ENCODE data around the gene TP53INP2. TPM values are rescaled to one million over a fixed set of nuclear protein-coding genes. Genes with fewer than 3 reads are reported as not detected.

TP53INP2 gene
- total and polyA plus RNA-seq, 2 donors (not counting 1 experiment from before 2014, with no cell fraction given), result 7.7 to 14.7 TPM

DNA sequence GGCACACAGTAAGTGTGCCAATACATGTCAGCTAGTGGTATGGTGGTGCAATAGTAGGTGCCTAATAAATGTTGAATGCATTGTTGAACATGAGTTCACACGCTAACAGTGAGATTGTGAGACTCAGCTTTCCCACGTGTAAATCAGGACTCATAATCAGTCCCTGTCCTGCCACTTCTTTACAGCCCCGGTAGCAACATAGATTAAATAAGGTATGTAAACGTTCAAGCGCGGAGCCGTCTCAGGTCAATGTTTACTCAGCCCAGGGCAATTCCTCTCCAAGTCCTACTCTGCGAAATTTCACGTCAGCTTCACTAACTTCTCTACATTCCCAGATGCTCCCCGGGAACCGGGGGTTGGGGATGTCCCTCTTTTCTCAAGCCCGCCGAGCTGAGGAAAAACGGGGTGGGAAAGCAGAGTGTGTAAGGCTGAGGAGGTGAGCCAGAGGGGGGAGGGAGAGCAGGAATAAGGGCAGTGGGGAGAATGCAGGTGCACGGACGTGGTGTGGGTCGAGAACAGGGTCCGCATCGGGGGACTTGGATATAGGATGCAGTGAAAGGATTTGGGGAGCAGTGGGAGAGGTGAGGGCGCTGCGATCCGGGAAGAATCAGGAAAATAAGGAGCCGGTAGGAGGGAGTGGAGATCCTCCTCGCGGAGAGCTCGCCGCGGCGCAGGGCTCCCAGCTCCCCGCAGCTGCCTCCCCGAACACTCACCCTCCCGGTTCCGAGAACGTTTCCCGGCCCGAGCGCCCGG, 544 bp upstream of the TP53INP2 start:
- H2AFZ ChIP-seq (ENCODE audit: insufficient read depth, low read depth, low read length, poor library complexity, severe bottlenecking), result peak overlapping the region; percentile 84

More for the DNA sequence above, 544 bp upstream of the TP53INP2 start:
- DNase-seq (no peak), ATAC-seq (ENCODE audit: low read depth) (no peak)
- WGBS (ENCODE audit: insufficient coverage), result under 1% methylated on average over 13 of the region's 38 CpGs
- no peaks in the 10 kb centered on the region for H4K20me1 ChIP-seq (ENCODE audit: control insufficient read depth, insufficient read depth, low read length, poor library complexity, severe bottlenecking)
- intact Hi-C loops (cut with micrococcal nuclease), result loop anchor here (1.0 to 10.0 kb wide), 7 partner anchors 26 to 709 kb away; partner anchors contain the start of genes AHCY, EDEM2, MAP1LC3A and NCOA6
- peaks cover 0 to 15% (median 0%) of the 10 kb centered on the region in 4 experiments for H3K27me3 ChIP-seq (replicated peaks in 1 of 4; ENCODE audit: control extremely low read depth in 1 of 4, control insufficient read depth in 3 of 4, insufficient read depth in 4 of 4, low read length in 3 of 4)
- H3K27ac ChIP-seq (ENCODE audit: low read length in 2 of 2), result peak overlapping the region; percentile 15 to 95
- no peaks in the 10 kb centered on the region for H3K79me2 ChIP-seq (ENCODE audit: control insufficient read depth, insufficient read depth, low read length)
- H3K4me1 ChIP-seq (ENCODE audit: control insufficient read depth in 2 of 2, insufficient read depth in 2 of 2, low read length in 2 of 2), result peaks cover 18 to 22% of the 10 kb centered on the region in 2 donors
- H3K9ac ChIP-seq (ENCODE audit: low read length), result peak overlapping the region; percentile 91
- Mint-ChIP-seq H3K4me3 (peak overlapping the region; percentile 95), H3K27ac (peak overlapping the region; percentile 91), H3K9me3 (ENCODE audit: insufficient read depth) (no peaks in the 10 kb centered on the region), H3K27me3 (peaks cover 9% of the 10 kb centered on the region), H3K4me1 (peaks cover 24% of the 10 kb centered on the region)
- H3K36me3 ChIP-seq (replicated peaks in 1 of 2; ENCODE audit: control extremely low read depth in 1 of 2, control insufficient read depth in 1 of 2, extremely low read depth in 1 of 2, insufficient read depth in 2 of 2, low read length in 1 of 2), result no peaks in the 10 kb centered on the region
- no peak for TF ChIP-seq EZH2 (IDR thresholded peaks at IDR 0.05; ENCODE audit: borderline replicate concordance, insufficient read depth, low read depth, low read length, poor library complexity, severe bottlenecking)
- TF ChIP-seq, protein P1, sequence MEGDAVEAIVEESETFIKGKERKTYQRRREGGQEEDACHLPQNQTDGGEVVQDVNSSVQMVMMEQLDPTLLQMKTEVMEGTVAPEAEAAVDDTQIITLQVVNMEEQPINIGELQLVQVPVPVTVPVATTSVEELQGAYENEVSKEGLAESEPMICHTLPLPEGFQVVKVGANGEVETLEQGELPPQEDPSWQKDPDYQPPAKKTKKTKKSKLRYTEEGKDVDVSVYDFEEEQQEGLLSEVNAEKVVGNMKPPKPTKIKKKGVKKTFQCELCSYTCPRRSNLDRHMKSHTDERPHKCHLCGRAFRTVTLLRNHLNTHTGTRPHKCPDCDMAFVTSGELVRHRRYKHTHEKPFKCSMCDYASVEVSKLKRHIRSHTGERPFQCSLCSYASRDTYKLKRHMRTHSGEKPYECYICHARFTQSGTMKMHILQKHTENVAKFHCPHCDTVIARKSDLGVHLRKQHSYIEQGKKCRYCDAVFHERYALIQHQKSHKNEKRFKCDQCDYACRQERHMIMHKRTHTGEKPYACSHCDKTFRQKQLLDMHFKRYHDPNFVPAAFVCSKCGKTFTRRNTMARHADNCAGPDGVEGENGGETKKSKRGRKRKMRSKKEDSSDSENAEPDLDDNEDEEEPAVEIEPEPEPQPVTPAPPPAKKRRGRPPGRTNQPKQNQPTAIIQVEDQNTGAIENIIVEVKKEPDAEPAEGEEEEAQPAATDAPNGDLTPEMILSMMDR (IDR thresholded peaks at IDR 0.05), result no peak
- H3K4me3 ChIP-seq (ENCODE audit: control extremely low read depth in 1 of 5, extremely low read depth in 1 of 5, insufficient read depth in 1 of 5, low read depth in 2 of 5, low read length in 4 of 5), result peak overlapping the region; percentile 68 to 89 (median 81)
- ChIA-PET CTCF (interaction anchor here (0.6 to 3.0 kb wide), 9 partner anchors 8 to 1310 kb away, joined by 3 to 13 read pairs (median 3); partner anchors contain the start of gene PIGU), POLR2A (interaction anchor here (0.6 to 2.3 kb wide), 3 partner anchors 26 to 739 kb away, joined by 3 to 10 read pairs (median 4); partner anchors contain the start of gene PIGU)
- H3K4me2 ChIP-seq (replicated peaks; ENCODE audit: low read depth, low read length, poor library complexity, severe bottlenecking), result peak overlapping the region; percentile 99
- no peaks in the 10 kb centered on the region for H3K9me3 ChIP-seq (ENCODE audit: control extremely low read depth in 1 of 3, control insufficient read depth in 2 of 3, insufficient read depth in 1 of 3, low read length in 2 of 3)
